ENCODE results near the gene CIAPIN1. TPM values are rescaled to one million over a fixed set of nuclear protein-coding genes. Genes with fewer than 3 reads are reported as not detected.
A peak's percentile ranks its signal among the peaks of the same experiment; 100 is the strongest.

The CIAPIN1 gene
- total and polyA plus RNA-seq, 7 donors = 17.1 to 46.2 (median 22.5) TPM

DNA sequence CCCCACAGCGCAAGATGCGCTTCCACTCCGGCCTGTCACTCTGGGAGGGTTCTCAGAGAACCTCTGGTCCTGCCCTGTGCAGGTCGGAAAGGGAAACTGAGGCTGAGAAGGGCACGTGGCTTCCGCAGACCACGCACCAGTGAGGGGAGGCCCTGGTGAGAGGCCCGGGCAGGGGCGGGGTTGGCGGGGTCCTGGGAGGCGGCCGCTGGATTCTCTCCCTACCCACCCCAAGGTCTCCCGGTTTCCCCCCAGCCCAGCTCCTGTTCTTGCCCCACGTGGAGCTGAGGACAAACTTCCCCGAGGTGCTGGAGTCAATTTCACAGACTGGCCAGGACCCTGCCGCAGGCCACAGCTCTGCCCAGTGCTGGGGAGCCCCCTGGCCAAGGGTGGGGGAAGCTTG is 31.1 kb downstream of the CIAPIN1 start:
- DNase-seq = peak; percentile 65
- Histone ChIP-seq H3K4me3 (no peak overlapping the region), H3K27ac (no peak overlapping the region), H3K36me3 (no peaks in the 10 kb centered on the region), H3K9me3 (no peaks in the 10 kb centered on the region), H3K27me3 (no peaks in the 10 kb centered on the region), H3K4me1 (peaks cover 0 to 28% (median 20%) of the 10 kb centered on the region in 4 donors)
- TF ChIP-seq, protein P1, sequence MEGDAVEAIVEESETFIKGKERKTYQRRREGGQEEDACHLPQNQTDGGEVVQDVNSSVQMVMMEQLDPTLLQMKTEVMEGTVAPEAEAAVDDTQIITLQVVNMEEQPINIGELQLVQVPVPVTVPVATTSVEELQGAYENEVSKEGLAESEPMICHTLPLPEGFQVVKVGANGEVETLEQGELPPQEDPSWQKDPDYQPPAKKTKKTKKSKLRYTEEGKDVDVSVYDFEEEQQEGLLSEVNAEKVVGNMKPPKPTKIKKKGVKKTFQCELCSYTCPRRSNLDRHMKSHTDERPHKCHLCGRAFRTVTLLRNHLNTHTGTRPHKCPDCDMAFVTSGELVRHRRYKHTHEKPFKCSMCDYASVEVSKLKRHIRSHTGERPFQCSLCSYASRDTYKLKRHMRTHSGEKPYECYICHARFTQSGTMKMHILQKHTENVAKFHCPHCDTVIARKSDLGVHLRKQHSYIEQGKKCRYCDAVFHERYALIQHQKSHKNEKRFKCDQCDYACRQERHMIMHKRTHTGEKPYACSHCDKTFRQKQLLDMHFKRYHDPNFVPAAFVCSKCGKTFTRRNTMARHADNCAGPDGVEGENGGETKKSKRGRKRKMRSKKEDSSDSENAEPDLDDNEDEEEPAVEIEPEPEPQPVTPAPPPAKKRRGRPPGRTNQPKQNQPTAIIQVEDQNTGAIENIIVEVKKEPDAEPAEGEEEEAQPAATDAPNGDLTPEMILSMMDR (IDR thresholded peaks at IDR 0.05) = no peak
- TF ChIP-seq EP300 (IDR thresholded peaks at IDR 0.05) (no peak), POLR2A (IDR thresholded peaks at IDR 0.05) (no peak), POLR2AphosphoS5 (IDR thresholded peaks at IDR 0.05) (no peak)
- WGBS, 2 donors = 87 to 90% methylated on average over 16 of the region's 16 CpGs
- intact Hi-C loops (cut with DNase I) = loop anchor here (5.0 kb wide), 1 partner anchor 334 kb away; no protein-coding TSS in a partner anchor

DNA sequence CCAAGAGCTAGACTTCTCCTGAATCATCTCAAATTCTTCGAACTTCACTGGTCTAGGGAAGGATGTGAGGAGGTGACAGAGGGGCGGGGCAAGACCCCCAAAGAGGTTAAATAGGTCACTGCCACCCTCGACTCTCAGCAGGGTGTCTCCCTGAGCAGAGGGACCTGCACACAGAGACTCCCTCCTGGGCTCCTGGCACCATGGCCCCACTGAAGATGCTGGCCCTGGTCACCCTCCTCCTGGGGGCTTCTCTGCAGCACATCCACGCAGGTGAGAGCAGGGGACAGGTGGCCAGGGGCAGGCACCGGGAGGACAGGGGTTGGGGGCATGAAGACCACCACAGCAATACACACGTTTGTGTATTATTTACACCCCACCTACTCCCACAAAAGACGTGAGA is 33.5 kb downstream of the CIAPIN1 start:
- H3K36me3 ChIP-seq = no peaks in the 10 kb centered on the region
- TF ChIP-seq POLR2AphosphoS5 (IDR thresholded peaks at IDR 0.05) (no peak), EP300 (IDR thresholded peaks at IDR 0.05) (no peak), POLR2A (IDR thresholded peaks at IDR 0.05) (no peak)
- TF ChIP-seq, protein P1 (IDR thresholded peaks at IDR 0.05) = no peak
- DNase-seq = no peak
- peaks cover 0 to 23% (median 17%) of the 10 kb centered on the region in 4 donors for H3K4me1 ChIP-seq
- no peaks in the 10 kb centered on the region for H3K27me3 ChIP-seq
- 56 to 75% methylated on average over 7 of the region's 7 CpGs for WGBS, 2 donors
- H3K9me3 ChIP-seq = no peaks in the 10 kb centered on the region
- intact Hi-C loops (cut with DNase I) = no loop called here
- H3K27ac ChIP-seq = no peak overlapping the region
- H3K4me3 ChIP-seq = no peak overlapping the region

DNA sequence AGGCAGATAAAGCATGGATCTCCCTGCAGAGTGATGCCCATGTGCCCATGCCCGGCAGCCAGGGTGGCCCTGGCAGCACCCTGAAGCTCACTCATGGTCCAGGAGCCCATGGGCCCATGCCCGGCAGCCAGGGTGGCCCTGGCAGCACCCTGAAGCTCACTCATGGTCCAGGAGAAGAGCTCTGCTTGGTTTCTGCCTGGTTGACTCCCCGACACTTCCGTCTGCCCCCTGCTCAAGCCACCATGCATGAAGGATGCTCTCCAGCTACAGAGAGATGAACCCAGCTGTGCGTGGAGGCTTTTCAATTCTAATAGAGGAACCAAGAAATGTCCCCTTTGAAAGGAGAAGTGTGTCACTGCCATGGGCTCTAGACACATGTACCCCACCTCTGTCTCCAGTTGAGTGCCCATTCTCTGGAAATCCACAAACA is 33.9 kb downstream of the CIAPIN1 start:
- H3K27me3 ChIP-seq = no peaks in the 10 kb centered on the region
- no peak overlapping the region for H3K27ac ChIP-seq
- no peaks in the 10 kb centered on the region for H3K9me3 ChIP-seq
- H3K4me3 ChIP-seq = no peak overlapping the region
- H3K36me3 ChIP-seq = no peaks in the 10 kb centered on the region
- H3K4me1 ChIP-seq = peaks cover 0 to 19% (median 14%) of the 10 kb centered on the region in 4 donors
- TF ChIP-seq EP300 (IDR thresholded peaks at IDR 0.05) (no peak), POLR2A (IDR thresholded peaks at IDR 0.05) (no peak), POLR2AphosphoS5 (IDR thresholded peaks at IDR 0.05) (no peak)
- TF ChIP-seq, protein P1 (IDR thresholded peaks at IDR 0.05) = no peak
- DNase-seq = no peak
- intact Hi-C loops (cut with DNase I) = no loop called here
- WGBS, 2 donors = 76 to 87% methylated on average over 5 of the region's 5 CpGs

DNA sequence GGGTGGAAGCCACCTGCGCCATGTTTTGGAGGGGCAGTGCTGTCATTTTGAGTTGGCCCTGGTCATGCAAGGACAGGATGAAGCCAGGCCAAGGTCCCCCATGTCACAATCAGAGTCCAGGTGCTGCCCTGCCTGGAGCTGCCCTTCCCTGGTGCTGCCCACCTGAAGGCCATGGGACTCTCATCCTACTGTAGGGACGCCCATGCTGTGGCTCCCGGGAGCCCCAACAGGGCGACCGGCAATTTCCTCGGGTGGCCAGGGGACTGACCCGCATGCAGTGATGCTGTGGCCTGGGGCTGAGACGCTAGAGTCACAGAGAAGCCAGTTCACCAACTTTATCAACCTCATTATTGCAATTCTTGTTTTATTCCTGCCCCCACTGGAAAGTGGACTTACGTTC is 34.6 kb downstream of the CIAPIN1 start:
- Histone ChIP-seq H3K27me3 (no peaks in the 10 kb centered on the region), H3K4me3 (no peak overlapping the region), H3K36me3 (no peaks in the 10 kb centered on the region), H3K4me1 (peaks cover 0 to 14% (median 13%) of the 10 kb centered on the region in 4 donors), H3K9me3 (no peaks in the 10 kb centered on the region), H3K27ac (no peak overlapping the region)
- intact Hi-C loops (cut with DNase I) = no loop called here
- TF ChIP-seq POLR2A (IDR thresholded peaks at IDR 0.05) (no peak), POLR2AphosphoS5 (IDR thresholded peaks at IDR 0.05) (no peak), EP300 (IDR thresholded peaks at IDR 0.05) (no peak)
- TF ChIP-seq, protein P1 (IDR thresholded peaks at IDR 0.05) = no peak
- 94% methylated on average over 9 of the region's 9 CpGs for WGBS, 2 donors
- no peak for DNase-seq
